ENCODE measurements around the gene GFER.

- TF ChIP-seq CTCF (conservative IDR thresholded peaks at IDR 0.05) (no peak), ZFX (IDR thresholded peaks at IDR 0.05) (no peak)
These were observed 31.9 kb downstream of the GFER start for GRCh38 chr16:2015947-2016208.

Data from C4-2B (cell line).